Right lobe of liver (tissue), 6 donors: ENCODE results near the gene MAST2. TPM values are rescaled to one million over a fixed set of nuclear protein-coding genes. Genes with fewer than 3 reads are reported as not detected.

ENCODE experiments used
- ATAC-seq, 4 donors: fragments of 200-7000 bp; cut with Tn5 transposase; one replicate each; pipeline ENCODE4 v1.9.1; 2020; ENCODE audit warnings: mild to moderate bottlenecking in 4 of 4, moderate library complexity in 4 of 4
- DNase-seq, 3 donors: peaks; one replicate each; pipeline ENCODE4 v3.0.0-alpha.2; 2020
- H3K27ac ChIP-seq, 3 donors: fragments of 200-600 bp; one replicate each; pipeline ENCODE4 v1.8.0; 2022
- H3K27me3 ChIP-seq, 2 donors: fragments of 200-600 bp; one replicate each; pipeline ENCODE4 v1.8.0; 2022
- H3K36me3 ChIP-seq, 4 donors: fragments of 200-600 bp; sonication (generic) in 1 of 4; one replicate each; pipeline versions ENCODE4 v1.5.1 to v1.8.0; 2017 to 2022; ENCODE audit warnings: control low read depth in 1 of 4
- H3K4me1 ChIP-seq, 4 donors: fragments of 200-600 bp; sonication (generic) in 1 of 4; one replicate each; pipeline versions ENCODE4 v1.5.1 to v1.8.0; 2017 to 2022; ENCODE audit warnings: control low read depth in 1 of 4
- H3K4me3 ChIP-seq, 3 donors: fragments of 200-600 bp; one replicate each; pipeline ENCODE4 v1.8.0; 2022
- H3K9me3 ChIP-seq, 4 donors: fragments of 200-600 bp; sonication (generic) in 1 of 4; one replicate each; pipeline versions ENCODE4 v1.5.1 to v1.8.0; 2017 to 2022; ENCODE audit warnings: control low read depth in 1 of 4
- POLR2A ChIP-seq: fragments of 450-650 bp; IDR thresholded peaks from one replicate; pipeline ENCODE4 v1.6.1; 2017; ENCODE audit warnings: antibody characterized with exemption, mild to moderate bottlenecking
- WGBS: methylation state at CpG from one replicate; pipeline ENCODE4 v1.1.6; 2018; ENCODE audit warnings: low coverage, low lambda C conversion rate; ENCODE audit not compliant: insufficient coverage; ENCODE audit errors: missing lambda C conversion rate; 5-methylcytosine and 5-hydroxymethylcytosine counted together
- intact Hi-C, 2 donors: fragments of 100-400 bp; cut with DNase I; formaldehyde crosslinking; loops; one replicate each; pipeline versions ENCODE4 v1.11.2 to v1.14.1; 2022
- total RNA-seq, 6 experiments: library from RNA; depleted of rRNA in 2 of 6; stranded (reverse); fragments of >200 nt in 2 of 6; fragmentation: NEBNext Ultra II Directional in 3 of 6; extraction: Animal tissue kit (Norgen Biotek cat#: 25700) in 3 of 6; gene quantifications; one replicate each; pipeline versions ENCODE4 v1.1.0 to v1.2.4, GENCODE V29; 2016 to 2023
- TF ChIP-seq, protein P1 (sequence below), 4 donors: fragments of 200-600 bp in 3 of 4; fragments of 450-650 bp in 1 of 4; IDR thresholded peaks; one replicate each; pipeline versions ENCODE4 v1.5.1 to v1.8.0; 2016 to 2022; ENCODE audit warnings: antibody characterized with exemption in 4 of 4, mild to moderate bottlenecking in 2 of 4
- donor health status: DM: no; HTN: yes; CAD: no.
- donor health status: DM: no; HTN: no; CAD: no.
- donor health status: DM: no; HTN: no; CAD: no.
- donor health status: DM: no; HTN: yes; CAD: no.
- donor health status: DM: no; HTN: yes; CAD: no.

MAST2 gene
- total RNA-seq, 6 experiments from 2014 or later = 9.9 to 14.9 (median 12.3) TPM

DNA sequence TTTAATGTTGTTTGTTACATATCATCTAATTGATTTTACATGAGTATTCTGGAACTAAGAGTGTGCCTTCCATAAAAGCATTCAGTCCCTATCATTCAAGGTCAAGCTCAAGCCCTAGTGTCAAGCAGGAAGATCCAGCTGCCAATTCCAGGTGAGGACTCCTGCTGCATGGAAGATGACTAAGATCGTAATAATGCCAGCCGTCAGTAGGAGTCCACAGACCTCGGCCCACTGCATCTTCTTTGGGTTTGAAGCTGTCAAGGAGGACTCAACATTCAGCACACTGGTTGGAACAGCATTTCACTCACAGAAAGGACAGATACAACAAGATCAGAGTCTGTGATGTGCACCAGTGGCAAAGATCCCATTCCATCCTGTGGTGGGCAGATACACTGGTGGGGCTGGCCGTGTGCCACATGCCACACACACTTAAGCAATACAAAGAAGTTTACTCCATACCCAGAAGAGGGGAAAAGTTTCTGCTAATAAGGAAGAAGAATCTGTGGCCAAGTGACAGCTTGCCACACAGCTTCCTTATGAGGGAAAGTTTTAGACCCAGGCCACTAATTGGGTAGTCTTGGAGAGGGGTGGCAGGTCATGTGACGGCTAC is 168.6 kb downstream of the MAST2 start:
- no peak overlapping the region for H3K27ac ChIP-seq
- H3K9me3 ChIP-seq = no peaks in the 10 kb centered on the region
- TF ChIP-seq POLR2A = no peak
- TF ChIP-seq, protein P1, sequence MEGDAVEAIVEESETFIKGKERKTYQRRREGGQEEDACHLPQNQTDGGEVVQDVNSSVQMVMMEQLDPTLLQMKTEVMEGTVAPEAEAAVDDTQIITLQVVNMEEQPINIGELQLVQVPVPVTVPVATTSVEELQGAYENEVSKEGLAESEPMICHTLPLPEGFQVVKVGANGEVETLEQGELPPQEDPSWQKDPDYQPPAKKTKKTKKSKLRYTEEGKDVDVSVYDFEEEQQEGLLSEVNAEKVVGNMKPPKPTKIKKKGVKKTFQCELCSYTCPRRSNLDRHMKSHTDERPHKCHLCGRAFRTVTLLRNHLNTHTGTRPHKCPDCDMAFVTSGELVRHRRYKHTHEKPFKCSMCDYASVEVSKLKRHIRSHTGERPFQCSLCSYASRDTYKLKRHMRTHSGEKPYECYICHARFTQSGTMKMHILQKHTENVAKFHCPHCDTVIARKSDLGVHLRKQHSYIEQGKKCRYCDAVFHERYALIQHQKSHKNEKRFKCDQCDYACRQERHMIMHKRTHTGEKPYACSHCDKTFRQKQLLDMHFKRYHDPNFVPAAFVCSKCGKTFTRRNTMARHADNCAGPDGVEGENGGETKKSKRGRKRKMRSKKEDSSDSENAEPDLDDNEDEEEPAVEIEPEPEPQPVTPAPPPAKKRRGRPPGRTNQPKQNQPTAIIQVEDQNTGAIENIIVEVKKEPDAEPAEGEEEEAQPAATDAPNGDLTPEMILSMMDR (IDR thresholded peaks at IDR 0.05) = no peak
- DNase-seq = no peak
- intact Hi-C loops = no loop called here
- no peak overlapping the region for H3K4me3 ChIP-seq
- ATAC-seq = no peak
- peaks cover 0 to 7% (median 0%) of the 10 kb centered on the region in 4 donors for H3K4me1 ChIP-seq
- no peaks in the 10 kb centered on the region for H3K27me3 ChIP-seq
- H3K36me3 ChIP-seq = no peaks in the 10 kb centered on the region
- 96% methylated on average over 4 of the region's 5 CpGs for WGBS

DNA sequence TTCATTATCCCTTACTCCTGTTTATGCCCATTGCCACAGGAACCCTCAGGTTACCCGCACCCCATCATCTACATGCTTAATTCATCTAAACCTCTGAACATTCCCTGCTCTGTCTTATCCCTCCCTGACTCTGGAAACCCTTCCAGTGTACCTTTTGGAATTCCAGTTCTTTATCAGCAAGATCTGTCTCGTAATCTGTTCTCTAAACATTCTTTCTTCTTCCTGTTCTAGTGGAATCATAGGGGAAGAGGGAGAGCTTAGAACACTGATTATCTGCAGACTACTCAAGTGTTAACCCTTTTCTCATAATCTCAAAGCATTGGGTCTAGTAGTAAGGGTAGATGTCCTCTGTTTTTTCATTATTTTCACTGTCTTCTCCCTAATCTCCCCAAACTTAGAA is 169.2 kb downstream of the MAST2 start:
- intact Hi-C loops = no loop called here
- Histone ChIP-seq H3K4me1 (peaks cover 0 to 7% (median 0%) of the 10 kb centered on the region in 4 donors), H3K36me3 (no peaks in the 10 kb centered on the region), H3K4me3 (no peak overlapping the region), H3K27ac (no peak overlapping the region), H3K9me3 (no peaks in the 10 kb centered on the region), H3K27me3 (no peaks in the 10 kb centered on the region)
- ATAC-seq (no peak), DNase-seq (no peak)
- TF ChIP-seq, protein P1 (IDR thresholded peaks at IDR 0.05) = no peak
- no peak for TF ChIP-seq POLR2A
- 100% methylated on average over 2 of the region's 2 CpGs for WGBS

DNA sequence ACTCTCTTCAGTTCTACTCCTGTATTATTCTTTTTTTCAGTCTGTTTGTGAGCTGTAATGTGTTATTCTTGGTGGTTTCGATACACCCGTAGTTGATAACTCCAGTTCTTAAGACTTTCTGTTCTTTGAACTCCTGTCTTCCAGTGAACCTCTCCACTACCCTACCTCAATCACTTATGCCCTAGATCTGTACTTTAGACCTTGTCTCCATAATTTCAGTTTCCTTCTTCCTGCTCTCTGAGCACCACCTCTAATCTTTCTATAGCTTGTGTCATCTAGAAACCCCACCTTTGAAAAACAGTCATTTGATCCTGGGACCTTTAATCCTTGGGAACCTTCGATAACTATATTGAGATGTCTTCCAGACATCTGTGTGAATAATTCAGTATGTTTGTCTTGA is 169.7 kb downstream of the MAST2 start:
- peaks cover 0 to 8% (median 0%) of the 10 kb centered on the region in 4 donors for H3K4me1 ChIP-seq
- DNase-seq (no peak), ATAC-seq (no peak)
- intact Hi-C loops = no loop called here
- 95% methylated on average over 3 of the region's 3 CpGs for WGBS
- no peaks in the 10 kb centered on the region for H3K27me3 ChIP-seq
- no peaks in the 10 kb centered on the region for H3K9me3 ChIP-seq
- H3K36me3 ChIP-seq = no peaks in the 10 kb centered on the region
- no peak overlapping the region for H3K27ac ChIP-seq
- no peak overlapping the region for H3K4me3 ChIP-seq
- TF ChIP-seq, protein P1 (IDR thresholded peaks at IDR 0.05) = no peak
- TF ChIP-seq POLR2A = no peak

DNA sequence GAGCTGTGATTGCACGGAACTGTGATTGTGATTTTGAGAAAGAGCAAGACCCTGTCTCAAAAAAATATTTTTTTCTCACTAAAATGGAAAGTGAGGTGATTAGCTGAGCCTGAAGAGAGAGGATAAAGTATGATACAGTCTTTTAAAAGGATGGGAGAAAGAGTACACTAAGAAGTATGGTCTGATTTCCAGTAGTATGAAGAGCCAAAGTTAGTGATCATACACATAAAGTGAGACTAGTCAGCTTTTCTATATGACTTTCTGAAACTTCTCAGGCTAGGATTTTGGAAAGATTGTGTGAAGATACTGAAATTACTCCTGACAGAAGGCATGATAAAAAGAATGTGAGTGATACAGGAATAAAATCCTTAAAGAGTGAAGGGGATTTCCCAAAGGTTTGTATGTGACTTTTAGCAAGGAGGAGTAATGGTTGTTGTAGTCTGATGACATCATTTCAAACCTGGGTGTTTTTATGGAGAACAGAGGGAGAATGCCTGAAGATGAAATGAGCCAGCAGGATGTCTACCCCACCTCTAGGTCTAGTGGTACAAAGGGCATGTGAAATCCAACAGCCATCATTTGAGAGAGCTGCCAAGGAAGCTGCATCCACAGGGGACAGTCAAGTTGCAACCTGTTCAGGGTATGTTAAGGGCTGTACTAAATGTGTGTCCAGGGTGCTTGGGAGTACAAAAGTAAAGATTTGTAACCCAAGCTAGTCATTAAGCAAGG is 171.3 kb downstream of the MAST2 start:
- H3K4me1 ChIP-seq = peaks cover 0 to 24% (median 6%) of the 10 kb centered on the region in 4 donors
- no peaks in the 10 kb centered on the region for H3K36me3 ChIP-seq
- no peak for DNase-seq
- H3K27me3 ChIP-seq = no peaks in the 10 kb centered on the region
- no peaks in the 10 kb centered on the region for H3K9me3 ChIP-seq
- TF ChIP-seq, protein P1 (IDR thresholded peaks at IDR 0.05) = no peak
- TF ChIP-seq POLR2A = no peak
- no peak overlapping the region for H3K4me3 ChIP-seq
- peak overlapping the region in 1 of 3 donors; percentile 42 for H3K27ac ChIP-seq
- WGBS = 100% methylated on average over 1 of the region's 1 CpG
- intact Hi-C loops = no loop called here
- peak; percentile 25 to 49 (median 37) for ATAC-seq
